ENCODE results near the gene UGT2A3.

UGT2A3 gene

GRCh38 chr4:68912807-68913206 lies 38.8 kb downstream of the UGT2A3 start:
- DNase-seq (ENCODE audit: low spot score): no peak

- no peak for DNase-seq (ENCODE audit: low spot score)
Observed at GRCh38 chr4:68909385-68909784, 42.2 kb downstream of the UGT2A3 start.

GRCh38 chr4:68907788-68908700 lies 43.6 kb downstream of the UGT2A3 start:
- no peak for DNase-seq (ENCODE audit: low spot score)

GRCh38 chr4:68907245-68907644 lies 44.4 kb downstream of the UGT2A3 start:
- no peak for DNase-seq (ENCODE audit: low spot score)

GRCh38 chr4:68906780-68907137 lies 44.8 kb downstream of the UGT2A3 start:
- DNase-seq (ENCODE audit: low spot score): no peak

GRCh38 chr4:68905939-68906779 lies 45.4 kb downstream of the UGT2A3 start:
- no peak for DNase-seq (ENCODE audit: low spot score)

GRCh38 chr4:68905598-68905938 lies 46.0 kb downstream of the UGT2A3 start:
- DNase-seq (ENCODE audit: low spot score): no peak

GRCh38 chr4:68904786-68905185 lies 46.8 kb downstream of the UGT2A3 start:
- DNase-seq (ENCODE audit: low spot score): no peak

GRCh38 chr4:68896749-68897148 lies 54.9 kb downstream of the UGT2A3 start:
- no peak for DNase-seq (ENCODE audit: low spot score)

- no peak for DNase-seq (ENCODE audit: low spot score)
Observed at GRCh38 chr4:68895561-68896198, 55.9 kb downstream of the UGT2A3 start.

GRCh38 chr4:68892861-68893260 lies 58.7 kb downstream of the UGT2A3 start:
- no peak for DNase-seq (ENCODE audit: low spot score)

GRCh38 chr4:68891678-68892077 lies 59.9 kb downstream of the UGT2A3 start:
- DNase-seq (ENCODE audit: low spot score): no peak

- no peak for DNase-seq (ENCODE audit: low spot score)
Observed at GRCh38 chr4:68885545-68885944, 66.1 kb downstream of the UGT2A3 start.

- DNase-seq (ENCODE audit: low spot score): no peak
Observed at GRCh38 chr4:68883870-68884269, 67.7 kb downstream of the UGT2A3 start.

All from SW480 (cell line).